B cell (primary cell): Measurements from ENCODE around the gene ACIN1.

Experiments
- CTCF ChIP-seq: fragments of 200-600 bp; IDR thresholded peaks from one replicate; pipeline ENCODE4 v1.8.0; 2022; ENCODE audit warnings: antibody characterized with exemption, mild to moderate bottlenecking
- EZH2 ChIP-seq: IDR thresholded peaks from 2 replicates; pipeline ENCODE4 v1.6.1; 2012; ENCODE audit warnings: borderline replicate concordance, low read depth, mild to moderate bottlenecking, moderate library complexity, low read length; ENCODE audit not compliant: insufficient read depth, poor library complexity, severe bottlenecking

GRCh38 chr14:23040100-23040499, 54.8 kb downstream of the ACIN1 start:
- no peak for TF ChIP-seq EZH2
- TF ChIP-seq CTCF: no peak
